NB4 (cell line): Measurements from ENCODE around the gene MED28.

Experiments
- CTCF ChIP-seq: IDR thresholded peaks from one replicate; pipeline ENCODE4 v1.5.1; 2012; ENCODE audit warnings: low read depth, low read length
- MAX ChIP-seq: IDR thresholded peaks from 2 replicates; pipeline ENCODE4 v1.6.1; 2011; ENCODE audit warnings: low read depth, low read length
- MYC ChIP-seq: IDR thresholded peaks from 2 replicates; pipeline ENCODE4 v1.6.1; 2011; ENCODE audit warnings: low read depth, low read length
- POLR2A ChIP-seq: IDR thresholded peaks from 2 replicates; pipeline ENCODE4 v1.6.1; 2011; ENCODE audit warnings: mild to moderate bottlenecking; ENCODE audit not compliant: insufficient read length; ENCODE audit errors: extremely low read depth

- TF ChIP-seq POLR2A = no peak
- peak; percentile 4 for TF ChIP-seq CTCF
- TF ChIP-seq MAX = no peak
- no peak for TF ChIP-seq MYC
Observed at GRCh38 chr4:17577665-17578481, 36.6 kb upstream of the MED28 start.
